ENCODE data around the gene EBPL. TPM values are rescaled to one million over a fixed set of nuclear protein-coding genes. Genes with fewer than 3 reads are reported as not detected.
"Not testable (repeated sequence)": the region's sequence is repeated elsewhere in the genome, so short reads cannot be mapped to it uniquely, and the experiment has no call there.

The EBPL gene
- total and polyA plus RNA-seq, 8 donors = 36.5 to 307 (median 65.1) TPM

DNA sequence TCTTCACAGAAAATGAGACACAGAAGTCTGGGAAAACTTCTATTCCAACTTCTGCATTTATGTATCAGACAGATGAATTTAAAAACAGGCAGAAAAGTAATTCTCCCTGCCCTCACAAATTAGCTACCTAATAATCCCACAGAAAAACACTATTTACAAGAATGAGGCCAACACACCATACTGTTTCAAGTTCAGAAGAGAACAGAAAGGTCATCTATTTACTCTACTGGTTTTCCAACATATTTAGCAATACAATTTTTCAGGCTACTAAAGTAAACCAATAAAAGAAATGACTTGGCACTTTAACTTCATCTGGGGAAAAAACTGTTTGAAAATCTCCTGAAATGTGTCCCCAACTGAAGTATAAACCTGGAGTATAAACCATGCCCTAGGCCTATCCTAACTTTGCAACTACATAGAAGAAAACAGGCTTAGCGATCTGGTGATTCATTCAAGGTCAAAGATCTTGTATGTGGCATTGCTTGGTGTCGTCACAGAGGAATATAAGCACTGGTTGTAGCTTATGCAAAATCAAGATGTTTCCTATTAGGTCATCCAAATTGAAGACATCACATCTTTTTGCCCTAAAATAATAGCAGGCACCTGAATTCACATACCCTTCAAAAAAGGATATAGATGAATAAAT, 20.1 kb upstream of the EBPL start:
- Histone ChIP-seq H3K4me1 (peaks cover 0 to 7% (median 0%) of the 10 kb centered on the region in 4 donors), H3K9me3 (peaks cover 0 to 18% (median 7%) of the 10 kb centered on the region in 4 donors), H3K4me3 (no peak overlapping the region), H3K27ac (no peak overlapping the region), H3K27me3 (no peaks in the 10 kb centered on the region), H3K36me3 (peaks cover 5 to 75% (median 60%) of the 10 kb centered on the region in 4 donors)
- WGBS, 5 donors = 67 to 73% (median 68%) methylated on average over 2 of the region's 2 CpGs
- peak in 1 of 2 donors; percentile 39 for DNase-seq
- TF ChIP-seq POLR2AphosphoS5 (IDR thresholded peaks at IDR 0.05) (no peak), EP300 (IDR thresholded peaks at IDR 0.05) (no peak), POLR2A (IDR thresholded peaks at IDR 0.05) (no peak)
- TF ChIP-seq, protein P1, sequence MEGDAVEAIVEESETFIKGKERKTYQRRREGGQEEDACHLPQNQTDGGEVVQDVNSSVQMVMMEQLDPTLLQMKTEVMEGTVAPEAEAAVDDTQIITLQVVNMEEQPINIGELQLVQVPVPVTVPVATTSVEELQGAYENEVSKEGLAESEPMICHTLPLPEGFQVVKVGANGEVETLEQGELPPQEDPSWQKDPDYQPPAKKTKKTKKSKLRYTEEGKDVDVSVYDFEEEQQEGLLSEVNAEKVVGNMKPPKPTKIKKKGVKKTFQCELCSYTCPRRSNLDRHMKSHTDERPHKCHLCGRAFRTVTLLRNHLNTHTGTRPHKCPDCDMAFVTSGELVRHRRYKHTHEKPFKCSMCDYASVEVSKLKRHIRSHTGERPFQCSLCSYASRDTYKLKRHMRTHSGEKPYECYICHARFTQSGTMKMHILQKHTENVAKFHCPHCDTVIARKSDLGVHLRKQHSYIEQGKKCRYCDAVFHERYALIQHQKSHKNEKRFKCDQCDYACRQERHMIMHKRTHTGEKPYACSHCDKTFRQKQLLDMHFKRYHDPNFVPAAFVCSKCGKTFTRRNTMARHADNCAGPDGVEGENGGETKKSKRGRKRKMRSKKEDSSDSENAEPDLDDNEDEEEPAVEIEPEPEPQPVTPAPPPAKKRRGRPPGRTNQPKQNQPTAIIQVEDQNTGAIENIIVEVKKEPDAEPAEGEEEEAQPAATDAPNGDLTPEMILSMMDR (IDR thresholded peaks at IDR 0.05) = no peak
- intact Hi-C loops (cut with DNase I; ENCODE audit: low total_unique reads) = no loop called here

DNA sequence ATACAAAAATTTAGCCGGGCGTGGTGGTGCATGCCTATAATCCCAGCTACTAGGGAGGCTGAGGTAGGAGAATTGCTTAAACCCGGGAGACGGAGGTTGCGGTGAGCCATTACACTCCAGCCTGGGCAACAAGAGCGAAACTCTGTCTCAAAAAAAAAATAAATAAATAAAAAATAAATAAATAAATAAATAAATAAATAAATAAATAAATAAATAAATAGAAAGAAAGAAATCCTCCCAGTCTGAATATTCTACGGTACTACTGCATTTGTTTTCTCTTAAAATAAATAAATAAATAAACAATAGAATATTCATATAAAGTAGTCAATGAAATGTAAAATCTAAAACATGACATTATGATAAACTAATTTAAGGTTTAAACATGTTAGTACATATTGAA, 13.0 kb upstream of the EBPL start:
- H3K27ac ChIP-seq; intact Hi-C loops (cut with DNase I; ENCODE audit: low total_unique reads); H3K27me3 ChIP-seq; H3K4me1 ChIP-seq; DNase-seq; H3K9me3 ChIP-seq; H3K4me3 ChIP-seq: not testable (repeated sequence)
- peaks cover 22 to 89% (median 73%) of the 10 kb centered on the region in 4 donors for H3K36me3 ChIP-seq
- 96 to 99% (median 98%) methylated on average over 7 of the region's 7 CpGs for WGBS, 5 donors

DNA sequence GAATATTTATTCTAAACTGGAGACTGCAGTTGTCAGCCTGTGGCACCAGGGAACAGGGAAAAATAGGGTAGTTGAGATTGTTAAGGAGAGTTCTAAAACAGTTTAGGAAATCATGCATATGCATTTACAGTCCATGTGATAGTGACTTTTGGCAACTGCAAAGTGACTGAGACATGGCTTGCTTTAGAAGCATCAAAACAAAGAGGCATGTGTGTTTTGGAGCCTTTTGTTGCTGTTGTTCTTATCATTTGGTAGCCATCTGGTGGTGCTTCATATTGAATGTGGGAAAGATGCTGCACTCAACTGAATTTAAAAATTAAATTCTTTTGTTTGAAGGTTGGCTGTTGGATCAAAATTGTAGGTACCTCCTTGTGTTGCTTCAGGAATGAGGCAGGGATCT, 10.2 kb upstream of the EBPL start:
- H3K27ac ChIP-seq = no peak overlapping the region
- H3K4me1 ChIP-seq = no peaks in the 10 kb centered on the region
- no peaks in the 10 kb centered on the region for H3K9me3 ChIP-seq
- no peak overlapping the region for H3K4me3 ChIP-seq
- no peak for TF ChIP-seq POLR2AphosphoS5 (IDR thresholded peaks at IDR 0.05)
- no peak for TF ChIP-seq EP300 (IDR thresholded peaks at IDR 0.05)
- TF ChIP-seq, protein P1 (IDR thresholded peaks at IDR 0.05) = no peak
- TF ChIP-seq POLR2A (IDR thresholded peaks at IDR 0.05) = no peak
- DNase-seq = no peak
- H3K36me3 ChIP-seq = peaks cover 17 to 64% (median 55%) of the 10 kb centered on the region in 4 donors
- intact Hi-C loops (cut with DNase I; ENCODE audit: low total_unique reads) = no loop called here
- no peaks in the 10 kb centered on the region for H3K27me3 ChIP-seq

DNA sequence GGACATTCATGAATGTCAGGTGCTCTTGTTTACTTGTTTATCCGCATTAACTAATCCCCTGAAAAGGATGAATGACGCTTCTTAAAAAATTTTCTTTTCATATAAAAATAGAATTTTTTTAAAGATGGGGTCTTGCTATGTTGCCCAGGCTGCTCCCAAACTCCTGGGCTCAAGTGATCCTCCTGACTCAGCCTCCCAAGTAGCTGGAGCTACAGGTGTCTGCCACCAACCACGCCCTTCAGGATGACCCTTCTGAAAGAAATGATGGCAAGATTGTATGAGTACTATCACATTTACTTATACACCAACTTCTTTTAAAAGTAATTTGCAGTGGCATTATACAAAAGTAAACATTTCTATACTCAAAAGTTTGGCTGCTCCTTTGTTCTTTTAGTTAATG, 6.2 kb upstream of the EBPL start:
- no peaks in the 10 kb centered on the region for H3K9me3 ChIP-seq
- intact Hi-C loops (cut with DNase I; ENCODE audit: low total_unique reads) = no loop called here
- H3K4me1 ChIP-seq = peaks cover 0 to under 1% (median 0%) of the 10 kb centered on the region in 4 donors
- DNase-seq = no peak
- WGBS, 5 donors = 90 to 99% (median 97%) methylated on average over 3 of the region's 3 CpGs
- H3K27me3 ChIP-seq = no peaks in the 10 kb centered on the region
- no peak overlapping the region for H3K4me3 ChIP-seq
- H3K36me3 ChIP-seq = peaks cover 11 to 30% (median 28%) of the 10 kb centered on the region in 4 donors
- H3K27ac ChIP-seq = no peak overlapping the region
- TF ChIP-seq, protein P1 (IDR thresholded peaks at IDR 0.05) = no peak
- no peak for TF ChIP-seq POLR2A (IDR thresholded peaks at IDR 0.05)

DNA sequence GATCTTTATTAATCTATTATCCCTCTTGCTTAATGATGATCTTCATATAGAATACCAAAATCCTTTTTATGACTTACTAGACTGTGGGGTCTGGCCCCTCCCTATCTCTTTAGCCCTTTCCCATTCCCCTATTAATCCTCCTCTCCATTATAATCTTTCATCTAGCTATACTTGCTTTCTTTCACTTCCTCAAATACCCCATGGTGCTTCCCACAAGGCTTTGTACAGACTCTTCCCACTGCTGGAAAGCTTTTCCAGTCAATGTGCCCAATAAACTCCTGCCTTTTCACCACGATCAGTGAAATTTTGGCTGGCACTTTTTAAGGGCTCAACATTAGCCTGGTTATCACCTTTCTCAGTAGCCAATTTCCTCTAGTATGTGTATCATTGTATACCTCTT, 3.2 kb upstream of the EBPL start:
- WGBS, 5 donors = 73 to 95% (median 91%) methylated on average over 1 of the region's 1 CpG
- Histone ChIP-seq H3K27ac (no peak overlapping the region), H3K4me1 (peaks cover 11 to 22% (median 16%) of the 10 kb centered on the region in 4 donors), H3K9me3 (no peaks in the 10 kb centered on the region), H3K36me3 (peaks cover 0 to 9% (median 3%) of the 10 kb centered on the region in 4 donors), H3K4me3 (no peak overlapping the region), H3K27me3 (no peaks in the 10 kb centered on the region)
- DNase-seq = no peak
- TF ChIP-seq POLR2A (IDR thresholded peaks at IDR 0.05) = no peak
- TF ChIP-seq, protein P1 (IDR thresholded peaks at IDR 0.05) = no peak
- TF ChIP-seq POLR2AphosphoS5 (IDR thresholded peaks at IDR 0.05) = no peak
- TF ChIP-seq EP300 (IDR thresholded peaks at IDR 0.05) = no peak
- intact Hi-C loops (cut with DNase I; ENCODE audit: low total_unique reads) = no loop called here
